HEK293 (cell line): ENCODE measurements around the gene GMDS.

ENCODE experiments used
- CTCF ChIA-PET: fragments of 350-600 bp; formaldehyde crosslinking; extraction: SDS; loops from one replicate; lab custom pipeline; 2021; ENCODE audit warnings: antibody characterized with exemption; lab: Yijun Ruan, JAX
- POLR2A ChIA-PET: fragments of 300-600 bp; formaldehyde crosslinking; extraction: SDS; loops from one replicate; lab custom pipeline; 2020; ENCODE audit warnings: antibody characterized with exemption, inconsistent platforms; lab: Yijun Ruan, JAX
- H3K27ac ChIP-seq: fragments of 200-500 bp; sonication (Bioruptor generic); 2 replicates; pipeline ENCODE4 v1.5.1; 2014; ENCODE audit warnings: low read depth, low read length, control low read depth, inconsistent platforms; ENCODE audit errors: extremely low read depth
- H3K36me3 ChIP-seq, 2 experiments: fragments of 200-500 bp in 1 of 2; sonication (Bioruptor generic) in 1 of 2; 1 replicate in 1 of 2; 2 replicates in 1 of 2; pipeline ENCODE4 v1.5.1; 2014 to 2017; ENCODE audit warnings: inconsistent platforms in 2 of 2, low read length in 2 of 2; ENCODE audit not compliant: control insufficient read depth in 2 of 2, insufficient read depth in 1 of 2
- H3K4me1 ChIP-seq: fragments of 200-500 bp; sonication (Bioruptor generic); 2 replicates; pipeline ENCODE4 v1.5.1; 2014; ENCODE audit warnings: mild to moderate bottlenecking, low read length, inconsistent platforms; ENCODE audit not compliant: control insufficient read depth, insufficient read depth
- H3K4me3 ChIP-seq: 2 replicates; pipeline ENCODE4 v1.5.1; 2011; ENCODE audit warnings: low read depth, mild to moderate bottlenecking, control low read depth, low read length, moderate library complexity
- H3K9me3 ChIP-seq: fragments of 200-500 bp; sonication (Bioruptor generic); 2 replicates; pipeline ENCODE4 v1.5.1; 2014; ENCODE audit warnings: low read depth, low read length, inconsistent platforms; ENCODE audit not compliant: control insufficient read depth, insufficient read depth
- FEZF1 ChIP-seq: fragments of 450-650 bp; formaldehyde crosslinking; IDR thresholded peaks from 2 replicates; pipeline ENCODE4 v1.5.1; 2016; ENCODE audit warnings: missing biosample characterization, missing genetic modification characterization
- GFI1B ChIP-seq: fragments of 450-650 bp; formaldehyde crosslinking; IDR thresholded peaks from 2 replicates; pipeline ENCODE4 v1.5.1; 2016; ENCODE audit warnings: missing biosample characterization, missing genetic modification characterization
- GLIS1 ChIP-seq: fragments of 450-650 bp; formaldehyde crosslinking; IDR thresholded peaks from 2 replicates; pipeline ENCODE4 v1.5.1; 2016; ENCODE audit warnings: missing biosample characterization, missing genetic modification characterization
- HOXA7 ChIP-seq: sonication (generic); formaldehyde crosslinking; IDR thresholded peaks from 2 replicates; pipeline ENCODE4 v1.8.1; 2022; ENCODE audit warnings: missing genetic modification reagents, borderline replicate concordance
- IKZF3 ChIP-seq: fragments of 450-650 bp; IDR thresholded peaks from 2 replicates; pipeline ENCODE4 v1.5.0; 2018; ENCODE audit warnings: missing biosample characterization, mild to moderate bottlenecking, missing genetic modification characterization, moderate library complexity
- KLF1 ChIP-seq: fragments of 450-650 bp; formaldehyde crosslinking; IDR thresholded peaks from 2 replicates; pipeline ENCODE4 v1.5.1; 2016; ENCODE audit warnings: missing biosample characterization, missing genetic modification characterization
- REPIN1 ChIP-seq: fragments of 450-650 bp; formaldehyde crosslinking; IDR thresholded peaks from 2 replicates; pipeline ENCODE4 v1.5.1; 2017; ENCODE audit warnings: missing biosample characterization, missing genetic modification characterization, low read depth
- YY1 ChIP-seq: fragments of 450-650 bp; formaldehyde crosslinking; IDR thresholded peaks from 2 replicates; pipeline ENCODE4 v1.5.1; 2018; ENCODE audit warnings: missing biosample characterization, missing genetic modification characterization
- ZBTB17 ChIP-seq: fragments of 450-650 bp; formaldehyde crosslinking; IDR thresholded peaks from 2 replicates; pipeline ENCODE4 v1.5.1; 2016; ENCODE audit warnings: missing biosample characterization, missing genetic modification characterization
- ZIC2 ChIP-seq: fragments of 450-650 bp; formaldehyde crosslinking; IDR thresholded peaks from 2 replicates; pipeline ENCODE4 v1.5.1; 2016; ENCODE audit warnings: missing biosample characterization, missing genetic modification characterization
- ZNF175 ChIP-seq: fragments of 450-650 bp; formaldehyde crosslinking; IDR thresholded peaks from 2 replicates; pipeline ENCODE4 v1.5.1; 2016; ENCODE audit warnings: missing biosample characterization, missing genetic modification characterization
- ZNF211 ChIP-seq: fragments of 450-650 bp; formaldehyde crosslinking; IDR thresholded peaks from 2 replicates; pipeline ENCODE4 v1.5.1; 2016; ENCODE audit warnings: low read depth, missing biosample characterization, missing genetic modification characterization
- ZNF223 ChIP-seq: fragments of 450-650 bp; formaldehyde crosslinking; IDR thresholded peaks from 2 replicates; pipeline ENCODE4 v1.5.1; 2016; ENCODE audit warnings: missing biosample characterization, missing genetic modification characterization
- ZNF341 ChIP-seq: fragments of 450-650 bp; formaldehyde crosslinking; IDR thresholded peaks from 2 replicates; pipeline ENCODE4; 2016; ENCODE audit warnings: low read depth, missing biosample characterization, missing genetic modification characterization
- ZNF561 ChIP-seq: fragments of 450-650 bp; IDR thresholded peaks from 2 replicates; pipeline ENCODE4 v1.5.1; 2018; ENCODE audit warnings: missing biosample characterization, missing genetic modification characterization, borderline replicate concordance
- ZNF600 ChIP-seq: fragments of 450-650 bp; formaldehyde crosslinking; IDR thresholded peaks from 2 replicates; pipeline ENCODE4 v1.5.1; 2016; ENCODE audit warnings: missing biosample characterization, missing genetic modification characterization
- ZNF610 ChIP-seq: fragments of 450-650 bp; formaldehyde crosslinking; IDR thresholded peaks from 2 replicates; pipeline ENCODE4 v1.5.1; 2016; ENCODE audit warnings: missing biosample characterization, missing genetic modification characterization, borderline replicate concordance
- ZNF623 ChIP-seq: fragments of 450-650 bp; formaldehyde crosslinking; IDR thresholded peaks from 2 replicates; pipeline ENCODE4 v1.5.1; 2016; ENCODE audit warnings: missing biosample characterization, missing genetic modification characterization
- ZNF624 ChIP-seq: fragments of 450-650 bp; formaldehyde crosslinking; IDR thresholded peaks from 2 replicates; pipeline ENCODE4 v1.5.1; 2017; ENCODE audit warnings: missing biosample characterization, missing genetic modification characterization
- ZNF626 ChIP-seq: fragments of 450-650 bp; sonication (Bioruptor Pico); formaldehyde crosslinking; IDR thresholded peaks from 2 replicates; pipeline ENCODE4 v1.5.1; 2018; ENCODE audit warnings: missing biosample characterization, missing genetic modification characterization, inconsistent platforms
- ZNF768 ChIP-seq: fragments of 450-650 bp; formaldehyde crosslinking; IDR thresholded peaks from 2 replicates; pipeline ENCODE4 v1.5.1; 2018; ENCODE audit warnings: missing biosample characterization, mild to moderate bottlenecking, missing genetic modification characterization
- ZNF843 ChIP-seq: fragments of 450-650 bp; formaldehyde crosslinking; IDR thresholded peaks from 2 replicates; pipeline ENCODE4 v1.5.1; 2016; ENCODE audit warnings: missing biosample characterization, missing genetic modification characterization
- ZXDB ChIP-seq: fragments of 450-650 bp; formaldehyde crosslinking; IDR thresholded peaks from 2 replicates; pipeline ENCODE4 v1.5.1; 2016; ENCODE audit warnings: missing biosample characterization, missing genetic modification characterization
- TF ChIP-seq, protein P1 (sequence below): fragments of 450-650 bp; formaldehyde crosslinking; IDR thresholded peaks from 2 replicates; pipeline ENCODE4 v1.5.1; 2017; ENCODE audit warnings: missing biosample characterization, missing genetic modification characterization
- TF ChIP-seq, protein P2 (sequence below): fragments of 450-650 bp; formaldehyde crosslinking; IDR thresholded peaks from 2 replicates; pipeline ENCODE4 v1.5.1; 2016; ENCODE audit warnings: missing biosample characterization, missing genetic modification characterization
- TF ChIP-seq, protein P3 (sequence below): fragments of 450-650 bp; formaldehyde crosslinking; IDR thresholded peaks from 2 replicates; pipeline ENCODE4 v1.5.1; 2016; ENCODE audit warnings: missing biosample characterization, missing genetic modification characterization
- TF ChIP-seq, protein P4 (sequence below): IDR thresholded peaks from 2 replicates; pipeline ENCODE4 v1.6.1; 2011; ENCODE audit warnings: mild to moderate bottlenecking, low read depth, low read length, borderline replicate concordance

The GMDS gene

DNA sequence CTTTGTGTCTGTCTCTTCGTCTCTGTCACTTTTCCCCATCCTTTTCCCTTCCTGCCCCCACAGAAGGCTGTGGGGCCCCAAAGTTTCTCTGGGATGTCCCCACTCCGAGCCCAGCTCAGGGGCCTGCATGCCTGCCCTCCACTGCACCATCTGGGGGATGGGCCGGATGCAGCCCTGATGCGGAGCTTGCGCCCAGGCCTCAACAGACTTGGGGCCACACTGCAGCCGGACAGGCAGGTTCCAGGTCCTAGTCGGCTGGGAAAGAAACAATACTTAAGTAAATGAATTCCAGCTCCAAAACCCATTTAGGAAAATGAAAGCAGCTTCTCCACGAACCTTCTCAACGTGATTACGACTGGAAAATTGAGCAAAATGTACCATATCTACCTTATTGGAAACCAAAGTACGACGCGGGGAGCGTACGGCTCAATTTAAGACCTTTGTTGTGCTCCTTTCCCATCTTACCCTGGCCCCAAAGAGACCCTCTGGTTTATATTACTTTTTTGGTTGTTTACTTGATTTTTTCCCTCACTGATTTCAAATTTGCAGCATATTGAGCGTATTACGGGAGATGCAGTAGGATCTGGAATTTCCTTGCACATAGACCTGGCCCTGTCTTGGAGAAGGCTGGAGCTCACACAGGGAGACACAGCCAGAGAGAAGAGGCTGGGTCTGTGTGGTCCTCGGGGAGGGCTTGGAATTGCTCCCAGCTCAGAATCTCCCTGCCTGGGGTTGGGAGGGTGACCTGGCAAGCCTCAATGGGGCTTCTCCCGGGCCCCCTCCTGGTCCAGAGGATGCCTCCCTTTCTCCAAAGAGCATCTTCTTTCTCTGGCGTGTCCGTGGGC is 627.7 kb downstream of the GMDS start:
- no peak overlapping the region; the same call in 1 of the 2 replicates for H3K27ac ChIP-seq
- H3K4me3 ChIP-seq = no peak overlapping the region
- H3K4me1 ChIP-seq = peaks cover 19% of the 10 kb centered on the region
- TF ChIP-seq ZNF561 (no peak), ZXDB (tag by site-specific recombination) (no peak), ZNF600 (tag by site-specific recombination) (peak; percentile 57; the same call in 1 of the 2 replicates), ZNF624 (tag by site-specific recombination) (no peak), FEZF1 (tag by site-specific recombination) (no peak), GLIS1 (tag by site-specific recombination) (peak; percentile 21; the same call in 1 of the 2 replicates), ZNF175 (tag by site-specific recombination) (no peak), ZNF610 (tag by site-specific recombination) (no peak), HOXA7 (CRISPR knock-in tag) (no peak), ZNF223 (tag by site-specific recombination) (no peak), ZNF623 (tag by site-specific recombination) (no peak), GFI1B (tag by site-specific recombination) (no peak), REPIN1 (tag by site-specific recombination) (no peak)
- TF ChIP-seq, protein P1, sequence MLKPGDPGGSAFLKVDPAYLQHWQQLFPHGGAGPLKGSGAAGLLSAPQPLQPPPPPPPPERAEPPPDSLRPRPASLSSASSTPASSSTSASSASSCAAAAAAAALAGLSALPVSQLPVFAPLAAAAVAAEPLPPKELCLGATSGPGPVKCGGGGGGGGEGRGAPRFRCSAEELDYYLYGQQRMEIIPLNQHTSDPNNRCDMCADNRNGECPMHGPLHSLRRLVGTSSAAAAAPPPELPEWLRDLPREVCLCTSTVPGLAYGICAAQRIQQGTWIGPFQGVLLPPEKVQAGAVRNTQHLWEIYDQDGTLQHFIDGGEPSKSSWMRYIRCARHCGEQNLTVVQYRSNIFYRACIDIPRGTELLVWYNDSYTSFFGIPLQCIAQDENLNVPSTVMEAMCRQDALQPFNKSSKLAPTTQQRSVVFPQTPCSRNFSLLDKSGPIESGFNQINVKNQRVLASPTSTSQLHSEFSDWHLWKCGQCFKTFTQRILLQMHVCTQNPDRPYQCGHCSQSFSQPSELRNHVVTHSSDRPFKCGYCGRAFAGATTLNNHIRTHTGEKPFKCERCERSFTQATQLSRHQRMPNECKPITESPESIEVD (tag by site-specific recombination) = no peak
- H3K9me3 ChIP-seq = no peaks in the 10 kb centered on the region
- H3K36me3 ChIP-seq = peaks cover 12 to 67% of the 10 kb centered on the region in 2 experiments
- ChIA-PET POLR2A (interaction anchor here (0.6 to 1.4 kb wide), 3 partner anchors 9 to 838 kb away, joined by 3 to 6 read pairs (median 4); no protein-coding TSS in a partner anchor), CTCF (interaction anchor here (0.6 to 1.2 kb wide), 6 partner anchors 21 to 1467 kb away, joined by 3 to 4 read pairs (median 4); no protein-coding TSS in a partner anchor)

DNA sequence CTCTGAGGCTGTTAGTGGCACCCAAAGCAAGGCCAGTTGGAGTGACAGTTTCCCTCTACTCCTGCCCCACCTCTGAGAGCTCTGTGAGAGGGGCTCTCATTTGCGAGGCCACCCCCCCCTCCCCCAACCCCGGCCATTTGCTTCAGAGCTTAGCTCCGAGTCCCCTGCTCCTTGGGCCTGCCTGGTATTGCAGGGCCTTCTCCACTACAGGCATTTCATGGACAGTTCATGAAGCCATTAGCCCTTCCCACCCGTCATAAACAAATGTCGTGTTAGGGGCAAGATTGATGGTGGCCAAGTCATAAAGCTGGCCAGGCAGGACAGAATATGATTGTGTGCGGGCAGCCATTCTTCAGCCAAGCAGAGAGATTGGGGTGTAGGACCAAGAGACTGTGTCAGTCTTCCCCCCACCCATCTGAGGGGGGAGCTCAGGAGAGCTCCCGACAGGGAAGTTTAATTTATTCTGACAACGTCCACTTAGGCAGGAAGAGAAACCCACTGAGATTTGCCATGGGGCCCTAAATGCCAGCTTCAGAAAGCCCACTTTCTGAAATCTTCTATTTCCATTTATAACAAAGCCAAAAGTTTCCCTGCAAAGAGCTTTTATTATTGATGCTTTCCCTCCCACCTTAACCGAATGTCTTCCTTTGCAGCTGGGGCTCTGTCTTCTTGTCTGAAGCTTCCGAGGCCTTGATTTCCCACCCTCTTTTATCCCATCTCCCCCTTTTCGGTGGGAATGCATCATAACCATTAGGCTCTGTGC is 628.5 kb downstream of the GMDS start:
- Histone ChIP-seq H3K4me1 (peaks cover 19% of the 10 kb centered on the region), H3K9me3 (no peaks in the 10 kb centered on the region), H3K4me3 (no peak overlapping the region), H3K36me3 (peaks cover 20 to 75% of the 10 kb centered on the region in 2 experiments), H3K27ac (peak overlapping the region; percentile 100)
- CTCF ChIA-PET = interaction anchor here (0.6 to 1.2 kb wide), 3 partner anchors 20 to 1466 kb away, joined by 3 to 4 read pairs (median 4); no protein-coding TSS in a partner anchor
- POLR2A ChIA-PET = interaction anchor here (1.0 to 1.4 kb wide), 2 partner anchors 10 to 13 kb away, joined by 4 to 6 read pairs; no protein-coding TSS in a partner anchor
- TF ChIP-seq ZNF211 = no peak
- TF ChIP-seq ZNF843 (tag by site-specific recombination) = no peak
- TF ChIP-seq ZIC2 (tag by site-specific recombination) = 0 out of 2 replicates have a peak, but pooled peaks have one; percentile 11
- TF ChIP-seq IKZF3 (tag by site-specific recombination) = peak; percentile 17; the same call in 1 of the 2 replicates
- TF ChIP-seq ZNF626 (tag by site-specific recombination) = no peak
- TF ChIP-seq, protein P2, sequence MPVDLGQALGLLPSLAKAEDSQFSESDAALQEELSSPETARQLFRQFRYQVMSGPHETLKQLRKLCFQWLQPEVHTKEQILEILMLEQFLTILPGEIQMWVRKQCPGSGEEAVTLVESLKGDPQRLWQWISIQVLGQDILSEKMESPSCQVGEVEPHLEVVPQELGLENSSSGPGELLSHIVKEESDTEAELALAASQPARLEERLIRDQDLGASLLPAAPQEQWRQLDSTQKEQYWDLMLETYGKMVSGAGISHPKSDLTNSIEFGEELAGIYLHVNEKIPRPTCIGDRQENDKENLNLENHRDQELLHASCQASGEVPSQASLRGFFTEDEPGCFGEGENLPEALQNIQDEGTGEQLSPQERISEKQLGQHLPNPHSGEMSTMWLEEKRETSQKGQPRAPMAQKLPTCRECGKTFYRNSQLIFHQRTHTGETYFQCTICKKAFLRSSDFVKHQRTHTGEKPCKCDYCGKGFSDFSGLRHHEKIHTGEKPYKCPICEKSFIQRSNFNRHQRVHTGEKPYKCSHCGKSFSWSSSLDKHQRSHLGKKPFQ = no peak
- TF ChIP-seq ZNF341 (tag by site-specific recombination) = no peak; the same call in 1 of the 2 replicates
- TF ChIP-seq, protein P3, sequence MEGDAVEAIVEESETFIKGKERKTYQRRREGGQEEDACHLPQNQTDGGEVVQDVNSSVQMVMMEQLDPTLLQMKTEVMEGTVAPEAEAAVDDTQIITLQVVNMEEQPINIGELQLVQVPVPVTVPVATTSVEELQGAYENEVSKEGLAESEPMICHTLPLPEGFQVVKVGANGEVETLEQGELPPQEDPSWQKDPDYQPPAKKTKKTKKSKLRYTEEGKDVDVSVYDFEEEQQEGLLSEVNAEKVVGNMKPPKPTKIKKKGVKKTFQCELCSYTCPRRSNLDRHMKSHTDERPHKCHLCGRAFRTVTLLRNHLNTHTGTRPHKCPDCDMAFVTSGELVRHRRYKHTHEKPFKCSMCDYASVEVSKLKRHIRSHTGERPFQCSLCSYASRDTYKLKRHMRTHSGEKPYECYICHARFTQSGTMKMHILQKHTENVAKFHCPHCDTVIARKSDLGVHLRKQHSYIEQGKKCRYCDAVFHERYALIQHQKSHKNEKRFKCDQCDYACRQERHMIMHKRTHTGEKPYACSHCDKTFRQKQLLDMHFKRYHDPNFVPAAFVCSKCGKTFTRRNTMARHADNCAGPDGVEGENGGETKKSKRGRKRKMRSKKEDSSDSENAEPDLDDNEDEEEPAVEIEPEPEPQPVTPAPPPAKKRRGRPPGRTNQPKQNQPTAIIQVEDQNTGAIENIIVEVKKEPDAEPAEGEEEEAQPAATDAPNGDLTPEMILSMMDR = 0 out of 2 replicates have a peak, but pooled peaks have one; percentile 13
- no peak for TF ChIP-seq ZBTB17 (tag by site-specific recombination)
- no peak for TF ChIP-seq ZNF768 (tag by site-specific recombination)
- no peak for TF ChIP-seq KLF1 (tag by site-specific recombination)
- TF ChIP-seq, protein P4, sequence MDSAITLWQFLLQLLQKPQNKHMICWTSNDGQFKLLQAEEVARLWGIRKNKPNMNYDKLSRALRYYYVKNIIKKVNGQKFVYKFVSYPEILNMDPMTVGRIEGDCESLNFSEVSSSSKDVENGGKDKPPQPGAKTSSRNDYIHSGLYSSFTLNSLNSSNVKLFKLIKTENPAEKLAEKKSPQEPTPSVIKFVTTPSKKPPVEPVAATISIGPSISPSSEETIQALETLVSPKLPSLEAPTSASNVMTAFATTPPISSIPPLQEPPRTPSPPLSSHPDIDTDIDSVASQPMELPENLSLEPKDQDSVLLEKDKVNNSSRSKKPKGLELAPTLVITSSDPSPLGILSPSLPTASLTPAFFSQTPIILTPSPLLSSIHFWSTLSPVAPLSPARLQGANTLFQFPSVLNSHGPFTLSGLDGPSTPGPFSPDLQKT = no peak
- peak; percentile 29; the same call in 1 of the 2 replicates for TF ChIP-seq YY1 (tag by site-specific recombination)
